Gastroesophageal sphincter (tissue), 3 donors: ENCODE measurements around the gene NBPF4.
"Not testable (repeated sequence)": the region's sequence is repeated elsewhere in the genome, so short reads cannot be mapped to it uniquely, and the experiment has no call there.

Experiments used
- EP300 ChIP-seq: sonication (generic); formaldehyde crosslinking; IDR thresholded peaks from one replicate; pipeline ENCODE4 v1.6.1; 2017; ENCODE audit warnings: antibody characterized with exemption, mild to moderate bottlenecking
- POLR2A ChIP-seq, 2 donors: fragments of 450-650 bp; IDR thresholded peaks; one replicate each; pipeline ENCODE4 v1.6.1; 2017; ENCODE audit warnings: antibody characterized with exemption in 2 of 2, mild to moderate bottlenecking in 2 of 2, moderate library complexity in 1 of 2
- POLR2AphosphoS5 ChIP-seq: sonication (generic); formaldehyde crosslinking; IDR thresholded peaks from one replicate; pipeline ENCODE4 v1.6.1; 2017; ENCODE audit warnings: antibody characterized with exemption
- TF ChIP-seq, protein P1 (sequence below), 4 experiments: fragments of 200-600 bp in 2 of 4; fragments of 450-650 bp in 2 of 4; sonication (generic) in 1 of 4; IDR thresholded peaks; one replicate each; pipeline ENCODE4 v1.5.1; 2017 to 2019; ENCODE audit warnings: antibody characterized with exemption in 4 of 4, mild to moderate bottlenecking in 2 of 4, moderate library complexity in 2 of 4

DNA sequence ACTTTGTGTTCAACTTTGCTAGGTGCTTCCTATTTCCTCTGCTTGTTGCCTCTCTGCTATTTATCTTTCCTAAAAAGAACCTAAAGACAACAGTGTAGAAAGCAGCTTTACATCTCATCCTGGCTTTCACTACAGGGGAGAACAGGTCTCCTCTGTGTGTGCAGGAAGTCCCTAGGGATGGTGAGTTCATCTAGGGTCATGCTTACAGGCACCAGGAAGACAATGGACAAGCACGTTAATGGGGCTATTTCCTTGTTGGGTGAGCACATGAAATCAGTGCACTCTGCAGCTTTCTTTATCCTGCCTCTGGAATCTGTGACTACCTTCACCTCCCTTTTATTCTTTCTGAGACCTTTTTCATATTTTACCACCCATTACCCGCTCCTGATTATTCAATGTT is 4.5 kb downstream of the NBPF4 start:
- TF ChIP-seq, protein P1, sequence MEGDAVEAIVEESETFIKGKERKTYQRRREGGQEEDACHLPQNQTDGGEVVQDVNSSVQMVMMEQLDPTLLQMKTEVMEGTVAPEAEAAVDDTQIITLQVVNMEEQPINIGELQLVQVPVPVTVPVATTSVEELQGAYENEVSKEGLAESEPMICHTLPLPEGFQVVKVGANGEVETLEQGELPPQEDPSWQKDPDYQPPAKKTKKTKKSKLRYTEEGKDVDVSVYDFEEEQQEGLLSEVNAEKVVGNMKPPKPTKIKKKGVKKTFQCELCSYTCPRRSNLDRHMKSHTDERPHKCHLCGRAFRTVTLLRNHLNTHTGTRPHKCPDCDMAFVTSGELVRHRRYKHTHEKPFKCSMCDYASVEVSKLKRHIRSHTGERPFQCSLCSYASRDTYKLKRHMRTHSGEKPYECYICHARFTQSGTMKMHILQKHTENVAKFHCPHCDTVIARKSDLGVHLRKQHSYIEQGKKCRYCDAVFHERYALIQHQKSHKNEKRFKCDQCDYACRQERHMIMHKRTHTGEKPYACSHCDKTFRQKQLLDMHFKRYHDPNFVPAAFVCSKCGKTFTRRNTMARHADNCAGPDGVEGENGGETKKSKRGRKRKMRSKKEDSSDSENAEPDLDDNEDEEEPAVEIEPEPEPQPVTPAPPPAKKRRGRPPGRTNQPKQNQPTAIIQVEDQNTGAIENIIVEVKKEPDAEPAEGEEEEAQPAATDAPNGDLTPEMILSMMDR (IDR thresholded peaks at IDR 0.05): not testable (repeated sequence)
- not testable (repeated sequence) for TF ChIP-seq POLR2A (IDR thresholded peaks at IDR 0.05); EP300; POLR2AphosphoS5
